ENCODE data around the gene RAD51D.

The RAD51D gene

DNA sequence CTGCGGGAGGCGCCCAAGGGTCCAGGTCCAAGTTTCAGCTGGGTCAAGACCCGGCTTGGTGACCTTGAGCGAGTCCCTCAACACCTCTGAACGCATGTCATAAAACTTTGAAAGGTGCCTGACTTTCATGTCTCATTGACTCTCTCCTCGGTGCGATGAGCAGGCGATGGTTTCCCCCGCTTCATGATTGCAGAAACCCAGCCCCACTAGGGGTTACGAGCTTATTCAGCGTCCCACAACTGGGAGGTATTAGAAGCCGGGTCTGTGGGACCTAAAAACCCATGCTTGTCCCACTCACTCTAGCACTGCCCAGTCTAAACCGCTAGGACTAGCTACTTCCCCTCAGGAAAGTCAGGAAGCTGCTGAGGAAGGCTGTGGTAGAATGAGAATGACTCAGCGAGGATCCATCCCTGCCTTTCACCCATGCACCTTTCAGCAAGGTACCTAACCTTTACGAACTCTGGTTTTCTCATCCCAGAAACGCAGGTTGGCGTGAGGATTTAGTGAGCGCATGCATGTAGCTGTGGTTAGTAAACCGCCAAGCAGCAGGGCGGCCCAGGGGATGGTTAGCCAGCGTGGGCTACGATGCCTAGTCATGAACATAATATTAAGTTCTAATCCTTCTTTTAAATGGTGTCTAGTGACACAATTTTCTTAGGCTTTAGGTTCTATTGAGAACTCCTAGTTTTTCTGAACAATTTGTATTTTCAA, 29.9 kb downstream of the RAD51D start:
- DNase-seq = peak; percentile 48

DNA sequence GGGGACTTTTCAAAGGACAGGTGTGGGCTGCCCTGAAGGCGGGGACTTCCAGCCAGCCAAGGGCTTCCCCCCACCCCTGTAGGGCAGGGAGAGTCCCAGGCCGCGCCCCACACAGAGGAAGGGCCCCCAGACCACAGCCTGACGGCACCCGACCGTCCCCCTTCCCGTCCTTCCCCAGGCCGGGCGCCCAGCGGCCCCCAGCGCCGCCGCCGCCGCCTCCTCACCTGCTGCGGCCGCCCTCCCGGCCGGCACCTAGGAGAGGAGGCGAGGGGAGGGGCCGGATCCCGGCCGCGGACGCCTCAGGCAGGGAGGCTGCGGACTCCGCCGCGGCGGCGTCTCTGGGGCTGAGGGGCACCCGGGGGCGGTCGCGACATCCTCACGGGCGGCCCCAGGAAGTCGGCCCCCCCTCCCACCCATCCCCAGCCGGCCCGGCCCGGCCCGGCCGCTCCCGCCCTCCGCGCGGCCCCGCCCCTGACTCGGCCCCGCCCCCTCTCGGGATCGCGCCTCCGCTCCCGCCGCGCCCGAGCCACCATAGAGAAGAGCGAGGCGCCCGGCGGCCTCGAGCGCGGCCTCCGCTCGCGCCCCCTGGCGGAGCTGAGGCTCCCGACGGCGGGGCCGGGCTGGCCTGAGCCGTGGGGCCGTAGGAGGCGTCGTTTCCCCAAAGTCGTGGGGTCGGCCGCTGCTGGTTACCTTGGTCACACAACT, 30.6 kb downstream of the RAD51D start:
- DNase-seq = peak; percentile 91

- DNase-seq = peak; percentile 40
Observed at GRCh38 chr17:35088356-35088880, 31.2 kb downstream of the RAD51D start.

DNA sequence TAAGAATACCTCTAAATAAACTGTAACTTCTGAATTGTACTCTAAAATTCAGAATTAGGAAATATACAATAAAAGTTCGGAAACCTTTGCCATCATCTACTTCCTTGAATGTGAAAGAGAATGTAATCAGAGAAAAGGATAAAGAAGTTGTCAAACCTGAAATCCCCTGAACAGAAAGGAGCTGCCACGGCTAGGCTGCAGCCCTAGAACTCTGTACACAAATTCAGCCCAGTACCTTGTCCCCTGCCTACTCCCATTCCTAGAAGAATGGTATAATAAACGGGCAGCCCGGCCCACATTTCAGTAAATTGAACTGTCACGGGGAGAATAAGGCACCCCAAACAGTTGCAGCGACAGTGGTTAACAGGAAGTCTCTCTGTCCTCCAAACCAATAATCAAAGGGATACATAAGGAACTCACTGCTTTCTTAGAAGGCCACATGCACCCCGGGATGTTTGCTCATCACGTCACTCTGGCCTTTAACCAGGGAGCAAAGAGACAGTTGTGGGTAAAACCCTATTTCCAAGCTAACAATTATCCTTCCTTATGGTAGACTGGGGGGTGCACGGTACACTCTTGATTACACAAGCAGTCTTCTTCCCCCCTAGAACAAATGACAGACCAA, 31.8 kb downstream of the RAD51D start:
- DNase-seq = peak; percentile 35

DNA sequence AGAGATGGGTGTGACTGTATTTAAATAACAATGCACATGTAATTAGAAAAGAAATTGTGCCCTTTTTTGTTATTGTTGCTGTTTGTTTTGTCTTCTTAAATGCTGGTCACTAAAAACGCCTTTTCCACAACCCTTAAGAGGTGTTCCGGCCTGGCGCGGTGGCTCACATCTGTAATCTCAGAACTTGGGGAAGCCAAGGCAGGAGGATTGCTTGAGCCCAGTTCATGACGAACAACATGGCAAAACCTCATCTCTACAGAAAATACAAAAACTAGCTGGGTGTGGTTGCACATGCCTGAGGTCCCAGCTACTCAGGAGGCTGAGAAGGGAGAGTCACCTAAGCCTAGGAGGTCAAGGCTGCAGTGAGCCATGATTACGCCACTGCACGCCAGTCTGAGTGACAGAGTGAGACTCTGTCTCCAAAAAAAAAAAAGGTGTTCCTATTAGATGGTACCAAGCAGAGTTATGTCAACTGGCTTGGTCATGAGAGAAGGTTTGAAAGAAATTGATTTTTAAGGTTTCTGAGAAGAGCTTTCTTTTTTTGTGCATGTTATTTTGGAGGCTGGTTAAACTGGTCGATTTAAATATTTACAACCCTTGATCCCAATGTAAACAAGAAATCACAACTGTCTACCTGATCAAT, 32.6 kb downstream of the RAD51D start:
- DNase-seq = no peak

DNA sequence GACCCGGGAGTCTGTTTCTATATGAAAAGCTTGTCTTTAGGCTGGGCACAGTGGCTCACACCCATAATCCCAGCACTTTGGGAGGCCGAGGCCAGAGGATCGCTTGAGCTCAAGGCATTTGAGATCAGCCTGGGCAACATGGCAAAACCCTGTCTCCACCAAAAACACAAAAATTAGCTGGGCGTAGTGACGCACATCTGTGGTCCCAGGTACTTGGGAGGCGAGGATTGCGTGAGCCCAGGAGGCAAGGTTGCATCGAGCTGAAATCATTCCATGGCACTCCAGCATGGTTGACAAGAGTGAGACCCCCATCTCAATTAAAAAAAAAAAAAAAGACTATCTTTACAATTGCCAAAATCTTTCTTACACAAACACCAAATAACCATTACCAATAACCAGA, 33.5 kb downstream of the RAD51D start:
- DNase-seq = no peak

- no peak for DNase-seq
Observed at GRCh38 chr17:35084987-35085386, 34.7 kb downstream of the RAD51D start.

DNA sequence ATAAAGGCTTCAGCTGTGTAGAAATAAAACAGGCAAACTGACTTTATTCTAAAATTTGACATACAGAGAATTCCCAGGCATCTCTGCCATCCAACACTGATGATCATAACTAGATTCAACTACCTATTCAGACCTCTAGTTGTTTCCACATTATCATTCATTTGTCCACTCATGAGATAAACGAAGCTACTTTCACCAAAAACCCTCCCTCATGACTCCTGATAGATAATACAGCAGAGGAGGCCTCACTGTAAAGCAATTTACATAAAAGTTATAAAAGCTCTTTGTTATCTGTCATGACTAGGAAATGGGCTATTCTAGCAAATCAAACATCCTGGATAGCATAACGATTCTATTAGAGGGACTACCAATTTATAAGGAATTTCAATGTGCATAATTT, 36.6 kb downstream of the RAD51D start:
- DNase-seq = no peak

- DNase-seq = no peak
Observed at GRCh38 chr17:35082073-35082657, 37.5 kb downstream of the RAD51D start.

- DNase-seq = no peak
Observed at GRCh38 chr17:35081638-35082037, 38.0 kb downstream of the RAD51D start.

DNA sequence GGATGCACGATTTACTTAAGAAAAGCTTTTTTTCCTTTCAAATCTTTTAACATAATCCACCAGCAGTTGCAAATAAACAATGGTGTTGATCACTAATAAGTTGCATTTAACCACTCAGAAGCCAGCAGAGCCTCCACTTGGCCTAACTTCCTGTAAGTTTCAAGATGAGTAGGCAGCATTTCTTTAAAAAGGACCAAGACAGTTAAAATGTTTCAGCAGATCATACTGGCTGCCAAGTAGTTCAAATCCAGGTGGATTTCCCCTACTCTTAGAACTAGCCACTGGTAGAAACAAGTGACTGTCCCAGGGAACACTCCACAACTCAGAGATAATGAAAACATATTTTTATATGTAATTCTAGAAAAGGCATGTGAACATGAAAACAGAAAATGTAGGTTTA, 39.1 kb downstream of the RAD51D start:
- DNase-seq = no peak

DNA sequence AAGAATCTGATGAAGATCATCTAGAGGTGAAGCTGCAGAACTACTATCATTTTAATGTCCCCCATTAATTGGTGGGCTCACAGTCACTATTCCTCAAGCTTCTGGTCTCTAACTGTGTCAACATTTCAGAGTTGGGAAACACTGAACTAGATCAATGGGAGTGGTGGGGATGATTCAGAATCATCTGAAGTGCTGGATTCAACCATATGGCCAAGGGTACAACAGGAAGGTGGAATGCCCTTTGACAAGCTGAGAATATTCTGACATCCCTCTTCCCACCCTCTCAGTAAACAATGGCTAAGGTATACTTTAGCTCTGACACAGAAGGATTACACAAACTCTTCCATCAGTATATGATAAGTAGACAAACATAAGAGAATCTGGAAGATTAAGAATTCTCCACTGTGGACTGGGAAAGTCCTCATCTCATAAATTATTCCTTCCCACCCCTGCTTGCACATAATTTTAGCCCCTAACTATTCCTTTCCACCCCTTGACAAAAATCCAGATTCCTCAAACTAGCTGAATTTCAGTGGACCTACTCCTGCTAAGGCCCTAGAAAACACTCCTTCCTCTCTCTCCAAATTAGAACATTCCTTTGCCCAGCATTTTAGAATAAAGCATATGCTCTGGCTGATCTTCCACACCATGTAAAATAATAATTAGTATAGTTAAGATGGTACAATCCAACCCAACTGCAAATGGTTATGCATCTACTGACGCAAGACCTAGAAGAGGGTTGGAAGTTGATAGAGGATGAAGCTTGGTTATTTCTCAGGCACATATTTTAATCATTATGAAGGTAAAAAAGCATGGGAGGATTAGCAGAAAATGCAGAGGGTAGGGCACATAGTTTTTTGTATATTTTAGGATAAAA, 39.9 kb downstream of the RAD51D start:
- no peak for DNase-seq

- no peak for DNase-seq
Observed at GRCh38 chr17:35076874-35077273, 42.8 kb downstream of the RAD51D start.

DNA sequence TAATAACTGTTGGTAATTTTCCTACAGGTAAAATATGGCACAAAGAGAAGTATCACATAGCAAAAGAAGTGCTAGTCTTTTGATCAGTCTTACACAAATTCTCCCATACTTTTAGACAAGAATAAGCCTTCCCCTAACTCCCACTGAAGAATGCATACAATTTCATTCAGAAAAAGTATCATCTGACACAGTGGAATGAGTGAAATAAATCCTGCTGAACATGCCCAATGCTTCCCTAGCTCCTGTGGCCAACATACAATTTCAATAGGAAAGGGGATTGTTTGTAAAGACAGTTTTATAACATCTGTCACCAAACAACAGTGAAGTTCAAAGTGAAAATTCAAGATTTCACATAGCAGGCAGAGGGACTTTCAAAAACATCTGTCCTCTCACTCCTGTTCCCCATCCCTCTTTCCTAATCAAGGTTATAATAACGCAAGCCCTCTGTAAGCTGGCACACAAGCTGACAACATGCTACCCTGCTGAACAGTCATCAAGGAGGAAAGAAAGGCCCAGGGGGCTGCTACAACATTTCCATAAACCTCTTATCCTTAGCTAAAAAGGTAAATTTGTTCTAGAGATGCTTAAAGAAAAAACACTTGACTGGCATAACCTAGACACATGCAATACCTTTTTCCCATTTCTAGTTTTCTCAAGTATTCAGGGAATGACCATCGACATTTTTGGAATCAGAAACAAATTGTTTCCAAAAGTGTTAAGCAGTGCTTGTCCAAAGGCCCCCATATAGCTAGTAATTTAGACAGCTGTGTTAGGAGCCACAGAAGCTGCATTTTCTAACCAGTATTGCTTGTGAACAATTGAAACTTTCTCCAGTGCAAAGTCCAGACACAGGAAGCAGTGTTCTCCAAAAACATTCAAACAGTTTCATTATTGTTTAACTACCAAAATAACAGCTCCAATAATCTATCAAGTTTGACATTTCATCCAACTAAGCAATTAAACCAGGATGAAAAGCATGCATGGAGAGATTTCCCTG, 44.7 kb downstream of the RAD51D start:
- DNase-seq = no peak

DNA sequence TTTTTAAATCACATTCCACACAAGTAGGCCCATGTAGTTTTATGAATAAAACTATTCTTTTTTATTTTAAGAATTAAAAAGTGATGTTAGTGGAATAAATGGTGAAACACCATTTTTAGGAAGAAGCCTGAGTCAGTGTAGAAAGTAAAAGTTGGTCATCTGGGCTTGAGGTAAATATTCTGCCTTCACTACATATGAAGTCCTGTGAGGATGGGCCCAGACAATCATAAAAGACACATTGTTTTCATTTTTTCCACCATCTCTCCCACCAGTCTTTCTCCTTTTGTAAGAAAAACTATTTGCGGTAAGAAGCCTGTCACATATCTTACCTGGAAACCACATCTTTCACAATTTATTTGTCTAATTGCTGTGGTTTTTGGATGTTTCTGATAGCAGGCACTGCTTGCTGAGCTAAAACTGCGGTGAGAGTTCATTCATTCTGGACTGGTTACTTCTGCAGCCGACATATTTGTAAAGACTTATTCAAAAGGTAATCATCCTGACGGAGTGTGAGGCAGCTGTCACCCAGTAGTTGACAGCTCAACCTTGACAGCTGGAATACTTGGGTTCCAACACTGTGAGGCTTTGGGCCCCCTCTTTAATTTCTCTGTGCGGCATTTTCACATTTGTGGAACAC, 45.6 kb downstream of the RAD51D start:
- no peak for DNase-seq

DNA sequence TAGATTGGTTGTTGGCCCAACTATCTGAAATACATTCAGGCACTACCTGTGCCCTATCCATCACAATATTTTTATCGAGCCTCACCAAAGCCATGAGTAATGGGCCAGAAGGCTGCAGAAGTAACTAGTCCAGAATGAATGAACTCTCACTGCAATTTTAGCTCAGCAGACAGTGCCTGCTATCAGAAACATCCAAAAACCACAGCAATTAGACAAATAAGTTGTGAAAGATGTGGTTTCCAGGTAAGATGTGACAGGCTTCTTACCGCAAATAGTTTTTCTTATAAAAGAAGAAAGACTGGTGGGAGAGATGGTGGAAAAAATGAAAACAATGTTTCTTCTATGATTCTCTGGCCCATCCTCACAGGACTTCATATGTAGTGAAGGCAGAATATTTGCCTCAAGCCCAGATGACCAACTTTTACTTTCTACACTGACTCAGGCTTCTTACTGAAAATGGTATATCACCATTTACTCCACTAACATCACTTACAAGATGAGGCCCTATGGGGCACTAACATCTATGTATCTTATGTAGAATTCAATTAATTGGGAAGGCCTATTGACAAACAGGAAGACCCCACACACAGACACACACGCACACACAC, 46.4 kb downstream of the RAD51D start:
- DNase-seq = no peak

DNA sequence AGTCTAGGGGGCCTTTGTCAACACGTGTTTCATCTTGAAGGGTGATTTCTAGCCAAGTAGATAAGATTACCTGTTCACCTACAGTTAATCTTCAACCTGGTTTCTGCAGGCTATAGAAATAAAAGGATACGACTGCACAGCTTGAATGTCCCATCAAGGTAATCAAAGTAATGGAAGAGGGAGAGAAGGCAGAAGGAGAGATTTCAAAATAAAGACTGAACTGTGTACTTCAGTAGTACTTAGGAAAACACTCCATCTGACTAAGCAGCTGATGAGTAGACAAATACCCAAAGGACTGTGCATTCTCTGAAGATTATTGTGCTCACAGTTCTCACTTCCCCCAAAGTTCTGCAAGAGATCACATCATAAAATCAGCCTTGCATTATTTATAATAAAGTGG, 50.3 kb downstream of the RAD51D start:
- no peak for DNase-seq

DNA sequence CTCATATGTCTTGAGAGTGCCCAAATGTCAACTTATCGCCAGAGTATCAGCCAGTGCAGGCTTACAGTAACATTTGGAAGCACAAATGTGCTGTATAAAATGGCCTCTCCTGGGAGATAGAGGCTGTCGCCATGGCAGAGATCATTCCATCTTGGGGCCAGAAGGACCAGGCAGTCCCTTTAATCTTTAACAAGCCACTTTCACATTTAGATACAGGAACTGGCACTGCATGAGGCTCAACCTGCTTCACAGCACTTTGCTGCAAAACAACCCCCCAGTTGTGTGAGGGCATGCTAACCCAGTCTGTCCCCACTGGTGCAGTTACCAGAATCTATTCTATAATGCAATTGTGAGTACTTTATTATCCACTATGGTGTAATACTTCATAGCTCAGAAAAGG, 51.4 kb downstream of the RAD51D start:
- no peak for DNase-seq

DNA sequence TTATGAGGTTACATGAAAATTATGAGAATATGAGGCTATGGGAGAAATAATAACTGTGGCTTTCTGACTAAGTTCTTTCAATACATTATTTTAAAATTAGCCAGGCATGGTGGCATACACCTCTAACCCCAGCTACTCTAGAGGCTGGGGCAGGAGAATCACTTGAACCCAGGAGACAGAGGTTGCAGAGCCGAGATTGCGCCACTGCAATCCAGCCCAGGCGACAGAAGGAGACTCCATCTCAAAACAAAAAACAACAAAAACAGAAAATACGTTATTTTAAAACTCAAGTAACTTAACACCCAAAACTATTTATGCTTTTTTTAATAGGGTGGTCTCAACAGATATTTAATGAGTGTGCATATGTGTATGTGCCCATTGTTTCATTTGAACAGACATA, 53.8 kb downstream of the RAD51D start:
- no peak for DNase-seq

Measured in CD4-positive, alpha-beta T cell treated with Interleukin-15 for 1 hour (primary cell).